ENCODE results near the gene PCYOX1L. TPM values are rescaled to one million over a fixed set of nuclear protein-coding genes. Genes with fewer than 3 reads are reported as not detected.

Gene PCYOX1L
- total RNA-seq, 2 donors from 2014 or later: 5.2 to 5.4 TPM

DNA sequence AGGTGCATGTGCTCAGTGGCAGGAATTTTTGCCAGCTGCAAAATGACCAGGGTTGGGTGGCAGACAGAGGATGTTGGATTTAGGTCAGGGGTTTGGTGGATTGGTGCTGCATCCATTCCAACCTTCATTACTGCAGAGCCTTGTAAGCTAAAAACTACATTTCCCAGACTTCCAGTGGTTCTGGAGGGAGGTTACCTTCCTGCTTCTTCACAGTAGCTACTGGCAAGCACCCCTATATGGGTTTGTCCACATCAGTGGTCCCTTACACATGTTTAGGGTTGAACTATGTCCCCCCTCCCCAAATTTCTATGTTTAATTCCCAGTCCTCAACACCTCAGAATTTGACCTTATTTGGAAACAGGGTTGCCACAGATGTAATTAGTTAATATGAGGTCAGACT lies 41.9 kb downstream of the PCYOX1L start:
- ATAC-seq: peak in 1 of 2 donors; percentile 49
- intact Hi-C loops (cut with DNase I): no loop called here
- no peak for DNase-seq

DNA sequence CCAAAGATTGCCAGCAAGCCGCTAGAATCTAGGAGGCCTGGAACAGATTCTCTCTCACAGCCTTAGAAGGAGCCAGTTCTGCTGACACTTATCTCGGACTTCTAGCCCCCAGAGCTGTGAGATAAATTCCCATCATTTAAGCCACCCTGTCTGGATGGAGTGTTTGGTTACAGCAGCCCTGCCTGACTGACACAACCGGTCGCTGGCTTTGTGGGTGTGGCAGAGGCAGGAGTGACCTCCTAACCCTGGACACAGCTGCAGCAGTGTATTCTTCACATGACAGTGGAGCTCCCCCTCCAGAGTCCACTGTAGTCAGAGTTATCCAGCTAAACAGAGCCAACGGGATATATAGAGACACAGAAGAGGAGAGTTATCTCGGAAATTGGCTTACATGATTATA lies 42.5 kb downstream of the PCYOX1L start:
- no peak for DNase-seq
- intact Hi-C loops (cut with DNase I): no loop called here
- ATAC-seq: peak; percentile 42 to 44

GRCh38 chr5:149401051-149401450 lies 43.2 kb downstream of the PCYOX1L start:
- intact Hi-C loops (cut with DNase I): no loop called here
- DNase-seq (no peak), ATAC-seq (no peak)

DNA sequence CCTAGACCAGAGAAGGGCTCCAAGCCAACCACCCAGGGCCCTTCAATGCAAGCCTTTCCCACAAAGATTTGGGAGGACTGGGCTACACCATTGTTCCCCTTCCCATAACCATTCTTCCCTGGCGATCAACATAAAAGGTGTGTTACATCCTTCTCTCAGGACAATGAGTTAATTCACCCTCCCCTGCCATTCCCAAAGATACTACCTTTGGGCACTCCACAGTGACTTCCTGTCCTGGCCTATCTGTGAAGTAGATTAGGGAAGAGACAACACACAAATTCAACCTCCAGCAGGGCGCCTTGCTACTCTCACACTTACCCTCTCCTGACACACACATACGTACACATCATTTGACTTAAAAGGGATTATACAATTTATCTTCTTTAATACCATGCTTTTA lies 44.4 kb downstream of the PCYOX1L start:
- intact Hi-C loops (cut with DNase I): no loop called here
- ATAC-seq (no peak), DNase-seq (no peak)

- intact Hi-C loops (cut with DNase I): no loop called here
- ATAC-seq (no peak), DNase-seq (no peak)
Measured at GRCh38 chr5:149403923-149404745, 46.3 kb downstream of the PCYOX1L start.

DNA sequence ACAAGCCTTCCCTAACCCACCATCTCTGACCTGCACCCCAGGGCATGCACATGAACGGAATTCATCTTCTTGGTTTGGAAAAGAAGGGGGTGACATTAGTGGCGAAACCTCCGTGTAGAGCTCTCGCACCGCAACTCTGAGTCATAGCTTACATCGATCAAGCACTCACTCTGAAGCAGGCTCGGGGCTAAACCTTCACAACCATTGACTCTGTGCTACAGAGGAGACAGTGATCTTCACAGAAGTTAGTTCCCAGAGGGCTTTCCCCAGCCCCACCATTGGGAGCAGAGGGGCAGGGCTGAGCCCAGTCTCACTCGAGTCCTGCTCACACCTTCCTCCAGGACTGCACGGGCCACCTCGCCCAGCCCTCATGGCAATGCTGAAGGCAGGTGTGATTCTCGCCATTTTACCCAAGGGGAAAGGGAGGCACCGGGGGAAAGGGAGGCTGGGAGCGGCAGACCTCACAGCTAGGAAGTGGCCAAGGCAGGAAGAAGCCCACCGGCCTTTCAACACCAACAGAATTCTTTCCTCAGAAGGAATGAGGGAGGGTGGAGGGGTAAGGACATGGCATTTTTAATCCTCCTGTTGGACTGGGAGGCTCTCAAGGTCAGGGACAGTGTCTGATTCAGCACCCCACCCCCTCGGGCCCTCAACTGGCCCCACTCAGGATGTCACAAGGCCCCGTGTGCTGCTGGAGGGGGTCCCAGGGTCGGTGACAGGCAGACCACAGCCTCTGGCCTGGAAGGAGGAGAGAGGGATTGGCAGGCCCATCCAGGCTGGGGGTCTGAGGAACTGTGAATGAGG lies 47.1 kb downstream of the PCYOX1L start:
- DNase-seq: no peak
- intact Hi-C loops (cut with DNase I): no loop called here
- no peak for ATAC-seq

DNA sequence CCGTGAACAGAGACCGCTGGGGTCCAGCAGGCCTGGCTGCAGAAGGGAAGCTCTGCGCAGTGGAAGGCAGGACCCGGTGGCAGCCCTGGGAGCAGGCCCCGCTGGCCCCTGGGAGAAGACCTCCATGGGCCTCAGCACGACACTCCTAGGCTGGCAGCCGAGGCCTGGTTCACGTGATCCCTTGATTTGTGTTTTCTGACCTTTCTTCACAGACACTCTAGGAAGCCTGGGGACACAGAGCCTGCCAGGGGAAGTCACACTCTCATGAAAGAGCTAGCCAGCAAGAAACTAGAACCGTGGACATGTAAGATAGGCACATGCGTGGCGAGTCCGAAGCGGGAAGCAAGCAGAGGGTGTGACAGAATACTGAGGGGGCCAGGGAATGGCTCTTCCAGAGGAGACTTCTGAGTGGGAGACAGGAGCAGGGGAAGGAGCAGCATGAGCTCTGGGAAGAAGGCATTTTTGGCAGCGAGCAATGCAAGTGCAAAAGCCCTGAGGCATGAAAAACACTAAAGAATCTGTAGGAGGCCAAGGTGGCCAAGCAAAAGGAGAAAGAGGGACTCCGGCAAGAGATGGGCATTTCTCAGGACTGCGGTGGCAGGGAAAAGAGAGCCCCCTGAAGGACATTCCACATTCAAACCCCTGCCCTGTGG lies 47.8 kb downstream of the PCYOX1L start:
- intact Hi-C loops (cut with DNase I): no loop called here

DNA sequence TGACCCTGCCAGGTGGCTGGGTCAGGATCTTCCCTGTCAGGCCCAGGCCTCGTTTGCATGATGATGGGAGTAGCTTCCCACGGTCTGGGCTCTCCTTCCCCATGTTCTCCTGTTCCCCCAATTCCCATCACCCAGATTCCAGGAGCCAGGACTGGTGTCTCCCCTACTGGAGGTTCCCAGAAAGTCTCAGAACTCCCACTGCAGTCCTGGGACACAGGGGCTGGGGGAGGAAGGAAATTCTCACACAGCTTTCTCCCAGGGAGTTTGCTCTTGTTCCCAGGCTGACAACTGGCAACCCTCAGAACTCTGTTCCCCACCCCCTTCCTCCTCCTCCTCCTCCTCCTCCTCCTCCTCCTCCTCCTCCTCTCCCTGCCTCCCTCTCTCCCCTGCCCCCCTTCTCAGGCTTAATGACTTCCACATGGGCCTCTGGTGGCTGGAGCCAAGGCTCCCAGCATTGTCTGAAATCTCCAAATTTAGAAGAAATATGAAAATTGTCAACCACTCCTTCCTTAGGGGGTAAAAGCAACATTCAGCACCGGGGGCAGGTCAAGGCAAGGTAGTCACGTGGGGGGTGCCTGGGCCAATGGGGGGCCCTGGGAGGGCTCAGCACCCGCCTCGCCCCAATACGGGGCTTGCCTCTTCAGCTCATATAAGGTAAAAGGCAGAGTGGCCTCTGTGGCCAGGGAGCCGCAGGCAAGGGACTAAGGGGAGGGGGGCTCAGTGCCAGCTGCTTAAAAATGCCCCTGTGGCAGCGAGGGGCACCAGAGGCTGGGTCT lies 48.5 kb downstream of the PCYOX1L start:
- ATAC-seq (peak; percentile 75 to 88), DNase-seq (peak; percentile 68)
- intact Hi-C loops (cut with DNase I): no loop called here

More for the DNA sequence above, 47.8 kb downstream of the PCYOX1L start:
- ATAC-seq: peak; percentile 7 to 19
- no peak for DNase-seq

- ATAC-seq: no peak
- DNase-seq: no peak
- intact Hi-C loops (cut with DNase I): no loop called here
Measured at GRCh38 chr5:149406979-149407306, 49.1 kb downstream of the PCYOX1L start.

GRCh38 chr5:149407323-149408251 lies 49.7 kb downstream of the PCYOX1L start:
- ATAC-seq (no peak), DNase-seq (no peak)
- intact Hi-C loops (cut with DNase I): no loop called here

DNA sequence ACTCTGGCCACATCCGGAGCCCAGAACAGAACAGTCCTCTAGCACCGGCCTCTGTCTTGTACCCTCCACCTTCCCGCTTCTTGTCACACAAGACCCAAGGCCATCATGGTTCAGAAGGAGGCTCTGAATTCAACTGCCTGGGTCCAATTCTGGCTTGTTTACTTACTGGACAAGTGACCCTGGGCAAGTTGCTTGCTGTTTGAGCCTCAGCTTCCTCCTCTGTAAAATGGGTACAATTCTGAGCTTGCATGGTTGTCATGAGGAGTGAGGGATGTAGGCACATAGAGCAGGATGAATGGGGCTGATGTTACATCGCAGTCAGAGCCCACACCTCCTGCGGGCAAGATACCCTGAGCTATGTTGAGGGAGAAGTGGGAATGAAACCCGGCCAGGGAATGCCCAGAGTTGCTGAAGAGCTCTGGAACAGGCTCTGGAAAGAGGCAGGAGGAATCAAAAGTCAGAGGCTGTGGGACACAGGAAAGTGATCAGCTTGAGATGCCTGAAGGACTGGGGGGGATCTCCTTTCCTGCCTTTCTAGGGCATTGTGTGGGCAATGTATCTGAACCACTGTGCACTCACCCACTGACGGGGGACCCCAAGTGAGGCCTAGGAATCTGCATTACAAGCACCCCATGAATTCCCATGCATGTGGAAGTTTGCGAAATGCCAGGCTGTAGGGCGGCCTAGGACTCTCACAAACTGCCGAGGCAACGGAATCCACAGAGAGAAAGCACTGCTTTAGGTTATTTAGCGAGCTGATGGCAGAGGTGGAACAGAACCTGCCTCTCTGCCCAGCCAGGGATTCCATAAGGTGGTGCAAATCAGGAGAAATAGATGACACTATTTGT lies 50.6 kb downstream of the PCYOX1L start:
- no peak for ATAC-seq
- intact Hi-C loops (cut with DNase I): no loop called here
- DNase-seq: no peak

DNA sequence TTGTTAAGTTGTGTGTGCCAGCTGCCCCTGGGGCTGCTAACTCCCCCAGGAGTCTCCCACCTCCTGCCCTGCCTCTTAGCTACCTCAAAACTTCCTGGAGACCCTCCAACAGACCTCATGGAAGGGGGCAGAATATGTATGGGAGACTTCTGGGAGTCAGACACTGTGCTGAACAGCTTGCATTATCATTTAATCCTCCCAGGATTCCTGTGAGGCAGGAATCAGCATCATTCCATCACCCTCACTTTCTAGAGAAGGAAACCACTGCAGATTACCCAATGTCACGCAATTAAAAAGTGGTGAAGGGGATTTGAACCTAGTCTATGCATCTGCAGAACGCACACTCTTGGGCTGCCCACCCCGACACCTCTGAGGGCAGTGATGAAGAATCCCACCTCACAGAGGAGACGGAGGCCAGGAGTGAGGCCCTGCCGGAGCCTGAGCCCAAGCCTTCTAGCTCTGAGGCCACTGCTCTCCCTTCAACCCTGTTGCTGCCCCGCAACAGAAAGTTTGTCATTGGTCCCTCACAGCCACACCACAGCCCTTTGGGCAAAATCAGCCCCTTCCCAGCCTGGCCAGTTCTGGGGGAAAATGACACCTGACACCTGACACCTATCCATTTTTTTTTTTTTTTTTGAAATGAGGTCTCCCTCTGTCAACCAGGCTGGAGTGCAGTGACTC lies 51.6 kb downstream of the PCYOX1L start:
- intact Hi-C loops (cut with DNase I): no loop called here
- no peak for DNase-seq
- no peak for ATAC-seq

- DNase-seq: no peak
Measured at GRCh38 chr5:149410071-149410470, 52.2 kb downstream of the PCYOX1L start.

DNA sequence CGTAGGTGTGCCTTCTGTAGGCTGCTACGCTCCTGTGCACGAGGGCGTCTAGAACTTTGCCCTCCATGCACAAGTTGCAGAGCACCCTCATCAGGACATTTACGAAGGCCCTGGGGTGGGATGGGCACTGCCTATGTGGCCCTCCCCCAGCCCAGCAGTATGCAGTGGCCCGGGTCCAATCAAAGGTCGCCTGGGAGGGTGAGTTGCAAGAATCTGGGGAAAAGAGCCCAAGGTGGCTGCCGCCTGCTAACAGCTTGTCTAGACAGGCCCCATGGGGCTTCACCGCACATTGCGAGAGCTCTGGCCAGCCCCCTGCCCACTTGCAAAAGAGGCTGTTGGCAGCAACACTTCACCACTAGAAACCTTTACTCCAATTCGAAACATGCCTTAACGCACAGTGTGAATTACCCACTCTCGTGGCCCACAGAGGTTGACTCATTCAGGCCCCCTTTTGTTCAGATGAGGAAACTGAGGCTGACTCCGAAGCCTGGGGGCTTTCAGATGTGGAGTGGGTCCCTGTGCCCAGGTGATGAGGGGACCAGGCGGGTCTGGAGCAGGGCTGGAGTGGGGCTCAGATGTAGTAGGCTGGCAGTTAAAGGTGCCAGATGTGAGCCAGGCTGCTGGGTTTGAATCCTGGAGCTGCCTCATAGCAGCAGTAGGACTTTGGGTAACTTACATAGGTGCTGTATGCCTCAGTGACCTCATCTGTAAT lies 53.0 kb downstream of the PCYOX1L start:
- DNase-seq (no peak), ATAC-seq (peak in 1 of 2 donors; percentile 12)
- intact Hi-C loops (cut with DNase I): no loop called here

More at GRCh38 chr5:149410071-149410470, 52.2 kb downstream of the PCYOX1L start:
- ATAC-seq: no peak
- intact Hi-C loops (cut with DNase I): no loop called here

DNA sequence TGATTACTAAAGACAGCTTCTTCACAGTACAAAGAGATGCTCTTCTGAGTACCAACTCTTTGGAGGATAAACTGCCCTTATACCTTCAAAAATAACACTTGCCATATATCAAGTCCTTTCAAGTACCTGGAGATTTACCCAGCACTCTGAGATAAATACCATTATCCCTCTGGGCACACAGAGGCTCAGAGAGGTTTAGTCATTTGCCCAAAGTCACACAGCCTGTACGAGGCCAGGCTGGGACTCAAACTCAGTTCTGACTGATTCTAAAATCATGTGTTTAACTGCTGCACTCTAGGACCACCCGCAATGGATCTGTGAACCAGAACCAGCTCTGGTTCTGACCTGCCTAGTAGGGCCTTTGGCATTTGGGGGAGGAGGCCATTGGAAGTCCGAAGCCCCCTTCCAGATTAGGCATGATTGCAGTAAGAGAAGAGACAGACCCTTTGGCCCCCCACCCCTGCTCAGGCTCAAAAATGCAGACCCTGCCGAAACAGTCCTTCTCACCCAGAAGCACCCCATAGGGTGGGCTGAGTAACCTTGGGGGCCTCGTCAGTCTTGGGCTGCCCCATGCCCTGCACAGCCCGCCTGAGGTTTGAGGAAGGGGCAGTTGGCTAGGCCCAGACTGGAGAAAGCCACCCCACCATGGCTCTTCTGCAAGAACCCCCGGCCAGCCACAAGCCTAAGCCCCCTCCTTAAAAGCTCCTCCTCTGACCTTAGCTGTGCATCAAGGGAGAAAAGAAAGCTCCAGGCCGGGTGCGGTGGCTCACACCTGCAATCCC lies 54.1 kb downstream of the PCYOX1L start:
- DNase-seq: no peak
- intact Hi-C loops (cut with DNase I): no loop called here
- ATAC-seq: no peak

Measured in left cardiac atrium (tissue), 4 donors.